Endometrial microvascular endothelial cells (primary cell): ENCODE measurements around the gene PNPLA2. TPM values are rescaled to one million over a fixed set of nuclear protein-coding genes. Genes with fewer than 3 reads are reported as not detected.

Experiments used
- in situ Hi-C: cut with HindIII; loops from 2 replicates; pipeline ENCODE4 v1.10.0; 2017; ENCODE audit warnings: low sequenced_read_pairs, low pct_unique_long_range_greater_than_20kb; ENCODE audit errors: inconsistent ontology term
- total RNA-seq: library from RNA; depleted of rRNA; stranded (reverse); fragments of >200 nt; gene quantifications from one replicate; pipeline ENCODE4 v1.2.3, GENCODE V29; 2015; ENCODE audit errors: inconsistent ontology term

Gene PNPLA2
- total RNA-seq, 1 donor from 2014 or later = 11.1 TPM

- in situ Hi-C loops = no loop called here
Measured at GRCh38 chr11:810040-810567, 8.6 kb upstream of the PNPLA2 start.

GRCh38 chr11:811446-812245, 7.1 kb upstream of the PNPLA2 start:
- in situ Hi-C loops = no loop called here

GRCh38 chr11:812390-812789, 6.3 kb upstream of the PNPLA2 start:
- in situ Hi-C loops = no loop called here

- in situ Hi-C loops = no loop called here
Measured at GRCh38 chr11:813072-813455, 5.7 kb upstream of the PNPLA2 start.

- in situ Hi-C loops = no loop called here
Measured at GRCh38 chr11:813456-814096, 5.1 kb upstream of the PNPLA2 start.

GRCh38 chr11:815675-816432, 2.9 kb upstream of the PNPLA2 start:
- in situ Hi-C loops = no loop called here

- in situ Hi-C loops = no loop called here
Measured at GRCh38 chr11:816433-816779, 2.3 kb upstream of the PNPLA2 start.

GRCh38 chr11:819129-819931, 616 bp downstream of the PNPLA2 start:
- in situ Hi-C loops = no loop called here

- in situ Hi-C loops = no loop called here
Measured at GRCh38 chr11:819943-820649, 1.4 kb downstream of the PNPLA2 start.

- in situ Hi-C loops = no loop called here
Measured at GRCh38 chr11:820655-821511, 2.2 kb downstream of the PNPLA2 start.

GRCh38 chr11:821512-822371, 3.0 kb downstream of the PNPLA2 start:
- in situ Hi-C loops = no loop called here

- in situ Hi-C loops = no loop called here
Measured at GRCh38 chr11:823441-824291, 5.0 kb downstream of the PNPLA2 start.

- in situ Hi-C loops = no loop called here
Measured at GRCh38 chr11:824292-824880, 5.7 kb downstream of the PNPLA2 start.

- in situ Hi-C loops = no loop called here
Measured at GRCh38 chr11:824942-825341, 6.2 kb downstream of the PNPLA2 start.

GRCh38 chr11:825366-826226, 6.9 kb downstream of the PNPLA2 start:
- in situ Hi-C loops = no loop called here
